Endothelial cell of umbilical vein (primary cell): ENCODE measurements around the gene HADH. TPM values are rescaled to one million over a fixed set of nuclear protein-coding genes. Genes with fewer than 3 reads are reported as not detected.

ENCODE experiments used
- BruUV-seq: library from RNA; stranded (reverse); fragments of 400-500 nt; replicated peaks from 2 replicates; lab custom pipeline; 2021; lab: Mats Ljungman, UMichigan
- CTCF ChIA-PET: fragments of 300-600, 350-600 bp; sonication (Branson Sonifier 250); formaldehyde crosslinking; loops from one replicate; lab custom pipeline; 2021; ENCODE audit warnings: antibody characterized with exemption, inconsistent platforms; lab: Charles Lee
- POLR2A ChIA-PET: fragments of 300-600, 350-600 bp; sonication (Branson Sonifier 250); formaldehyde crosslinking; loops from one replicate; lab custom pipeline; 2021; ENCODE audit warnings: antibody characterized with exemption, inconsistent platforms; lab: Charles Lee
- DNase-seq: peaks from one replicate; pipeline ENCODE4 v3.0.0-alpha.2; 2011; ENCODE audit warnings: low read depth, low spot score
- FAIRE-seq: peaks from 2 replicates; lab custom pipeline; 2011; peaks lifted over from hg19 to GRCh38; lab: Jason Lieb, UNC
- H2AFZ ChIP-seq: 2 replicates; pipeline ENCODE4 v1.6.0; 2012; ENCODE audit warnings: low read depth, low read length, control low read depth, inconsistent platforms
- H3K27ac ChIP-seq: 2 replicates; pipeline ENCODE4 v1.5.1; 2011; ENCODE audit warnings: low read depth, mild to moderate bottlenecking, control low read depth, low read length, moderate library complexity; ENCODE audit not compliant: insufficient read depth
- H3K27me3 ChIP-seq, 2 experiments: 2 replicates each; pipeline versions ENCODE4 v1.6.0 to v1.6.1; 2011; ENCODE audit warnings: low read length in 2 of 2, mixed read lengths in 1 of 2; ENCODE audit not compliant: control insufficient read depth in 2 of 2, insufficient read depth in 2 of 2
- H3K36me3 ChIP-seq, 2 experiments: 2 replicates in 1 of 2; 3 replicates in 1 of 2; pipeline ENCODE4 v1.5.1; 2011; ENCODE audit warnings: low read length in 2 of 2, mild to moderate bottlenecking in 1 of 2, moderate library complexity in 1 of 2; ENCODE audit not compliant: control insufficient read depth in 2 of 2, insufficient read depth in 2 of 2; ENCODE audit errors: extremely low read depth in 1 of 2
- H3K4me1 ChIP-seq: 3 replicates; pipeline ENCODE4 v1.5.1; 2011; ENCODE audit warnings: mild to moderate bottlenecking, low read length; ENCODE audit not compliant: control insufficient read depth, insufficient read depth; ENCODE audit errors: extremely low read depth
- H3K4me2 ChIP-seq: 2 replicates; pipeline ENCODE4 v1.6.1; 2011; ENCODE audit warnings: low read length, control low read depth, mixed read lengths; ENCODE audit not compliant: insufficient read depth
- H3K4me3 ChIP-seq, 3 experiments: fragments of 200-600 bp in 1 of 3; sonication (generic), shearing (Covaris generic) in 1 of 3; replicated peaks in 1 of 3; 2 replicates each; pipeline ENCODE4 v1.5.1; 2011 to 2016; ENCODE audit warnings: control low read depth in 3 of 3, low read length in 3 of 3, mild to moderate bottlenecking in 2 of 3, inconsistent platforms in 1 of 3, low read depth in 1 of 3, moderate library complexity in 1 of 3; ENCODE audit not compliant: insufficient read depth in 1 of 3
- H3K79me2 ChIP-seq: 2 replicates; pipeline ENCODE4 v1.6.0; 2012; ENCODE audit warnings: low read length, inconsistent platforms; ENCODE audit not compliant: control insufficient read depth, insufficient read depth
- H3K9ac ChIP-seq: replicated peaks from 2 replicates; pipeline ENCODE3; 2011; ENCODE audit warnings: low read length, control low read depth; ENCODE audit not compliant: insufficient read depth; ENCODE audit errors: extremely low read depth
- H3K9me1 ChIP-seq: replicated peaks from 3 replicates; pipeline ENCODE4 v1.6.0; 2011; ENCODE audit warnings: mild to moderate bottlenecking, low read length; ENCODE audit not compliant: control insufficient read depth, insufficient read depth; ENCODE audit errors: extremely low read depth
- H3K9me3 ChIP-seq: replicated peaks from 2 replicates; pipeline ENCODE4 v1.5.1; 2012; ENCODE audit warnings: low read length, inconsistent platforms; ENCODE audit not compliant: control insufficient read depth, insufficient read depth
- H4K20me1 ChIP-seq: replicated peaks from 2 replicates; pipeline ENCODE3; 2011; ENCODE audit warnings: mild to moderate bottlenecking, low read length; ENCODE audit not compliant: control insufficient read depth, insufficient read depth; ENCODE audit errors: extremely low read depth
- CTCF ChIP-seq, 2 donors: IDR thresholded peaks; 1 replicate in 1 of 2; 2 replicates in 1 of 2; pipeline ENCODE4 v1.5.1; 2011; ENCODE audit warnings: low read length in 2 of 2, mild to moderate bottlenecking in 2 of 2, moderate library complexity in 2 of 2, control low read depth in 1 of 2, inconsistent platforms in 1 of 2, low read depth in 1 of 2; ENCODE audit not compliant: insufficient read depth in 1 of 2; ENCODE audit errors: extremely low read depth in 1 of 2
- EZH2 ChIP-seq: IDR thresholded peaks from 2 replicates; pipeline ENCODE4 v1.6.1; 2012; ENCODE audit warnings: borderline replicate concordance, low read depth, mild to moderate bottlenecking, moderate library complexity, low read length, inconsistent platforms; ENCODE audit not compliant: severe bottlenecking
- FOS ChIP-seq: IDR thresholded peaks from 2 replicates; pipeline ENCODE4 v1.6.1; 2011; ENCODE audit warnings: mild to moderate bottlenecking, low read length, moderate library complexity, borderline replicate concordance; ENCODE audit not compliant: insufficient read depth
- GATA2 ChIP-seq: IDR thresholded peaks from 2 replicates; pipeline ENCODE4 v1.7.0; 2011; ENCODE audit warnings: low read depth, mild to moderate bottlenecking, moderate library complexity, mixed read lengths, low read length; ENCODE audit not compliant: insufficient read length, insufficient read depth
- JUN ChIP-seq: IDR thresholded peaks from 2 replicates; pipeline ENCODE4 v1.6.1; 2011; ENCODE audit warnings: borderline replicate concordance, low read depth; ENCODE audit not compliant: insufficient read length, insufficient read depth
- MAX ChIP-seq: IDR thresholded peaks from 2 replicates; pipeline ENCODE4 v1.6.1; 2011; ENCODE audit not compliant: insufficient read depth, insufficient read length
- MYC ChIP-seq: IDR thresholded peaks from one replicate; pipeline ENCODE4 v1.6.1; 2011; ENCODE audit warnings: mild to moderate bottlenecking, low read depth, low read length
- POLR2A ChIP-seq: IDR thresholded peaks from 2 replicates; pipeline ENCODE4 v1.6.1; 2012; ENCODE audit warnings: low read depth, mild to moderate bottlenecking, control low read depth, low read length
- POLR2AphosphoS5 ChIP-seq: IDR thresholded peaks from 2 replicates; pipeline ENCODE4 v1.6.1; 2012; ENCODE audit warnings: low read depth, mild to moderate bottlenecking, control low read depth, low read length, moderate library complexity; ENCODE audit not compliant: insufficient read depth
- dilution Hi-C: fragments of 300-500 bp; cut with MboI; formaldehyde crosslinking; loops from one replicate; pipeline ENCODE4 v1.15.0; 2019; ENCODE audit warnings: low sequenced_read_pairs; ENCODE audit not compliant: extremely low pct_ligation_motif_present
- intact Hi-C: fragments of 100-400 bp; cut with micrococcal nuclease; formaldehyde crosslinking; loops from one replicate; pipeline ENCODE4 v1.10.0; 2022
- polyA plus RNA-seq, 4 experiments: library from polyadenylated mRNA; depleted of rRNA in 3 of 4; stranded (reverse) in 3 of 4; unstranded in 1 of 4; fragments of >200 nt; gene quantifications; 2 replicates each; pipeline versions ENCODE4 v1.2.1 to v1.2.3, GENCODE V29; 2011 to 2012; ENCODE audit warnings: missing spikeins in 1 of 4
- total RNA-seq: library from RNA; stranded (reverse); gene quantifications from 2 replicates; pipeline ENCODE4 v1.2.3, GENCODE V29; 2021

The HADH gene
- total and polyA plus RNA-seq, 2 donors (not counting 3 experiments of a cell fraction or from before 2014, with no cell fraction given), result 19.2 to 20.3 TPM

GRCh38 chr4:108004646-108005045, 15.0 kb downstream of the HADH start:
- FAIRE-seq, result no peak

GRCh38 chr4:108005807-108006206, 16.1 kb downstream of the HADH start:
- ChIA-PET POLR2A (no interaction called here), CTCF (interaction anchor here (1.3 to 1.6 kb wide), 2 partner anchors 13 to 567 kb away, joined by 4 read pairs; no protein-coding TSS in a partner anchor)
- H3K4me1 ChIP-seq, result no peaks in the 10 kb centered on the region
- FAIRE-seq (no peak), DNase-seq (no peak)
- no peak overlapping the region for H3K27ac ChIP-seq
- H3K4me2 ChIP-seq, result no peak overlapping the region
- intact Hi-C loops, result no loop called here
- H3K36me3 ChIP-seq, result no peaks in the 10 kb centered on the region
- dilution Hi-C loops, result no loop called here
- no peaks in the 10 kb centered on the region for H3K79me2 ChIP-seq
- H3K27me3 ChIP-seq, result no peaks in the 10 kb centered on the region
- H3K4me3 ChIP-seq, result no peak overlapping the region
- no peak for TF ChIP-seq MAX
- no peak for TF ChIP-seq JUN
- no peak for TF ChIP-seq EZH2
- no peak for TF ChIP-seq FOS
- no peak for TF ChIP-seq GATA2
- no peak for TF ChIP-seq CTCF (IDR thresholded peaks at IDR 0.05; ENCODE audit: extremely low read depth in 1 of 2, insufficient read depth in 1 of 2, low read depth in 1 of 2, low read length in 2 of 2)
- TF ChIP-seq MYC, result no peak
- TF ChIP-seq POLR2A, result no peak
- no peak for TF ChIP-seq POLR2AphosphoS5
- no TSS peak for BruUV-seq
- no peaks in the 10 kb centered on the region for H3K9me1 ChIP-seq
- H2AFZ ChIP-seq, result no peak overlapping the region
- H4K20me1 ChIP-seq, result no peaks in the 10 kb centered on the region
- no peak overlapping the region for H3K9ac ChIP-seq
- H3K9me3 ChIP-seq, result no peaks in the 10 kb centered on the region

More at GRCh38 chr4:108004646-108005045, 15.0 kb downstream of the HADH start:
- Histone ChIP-seq H3K79me2 (no peaks in the 10 kb centered on the region), H2AFZ (no peak overlapping the region), H3K27me3 (no peaks in the 10 kb centered on the region), H3K4me2 (no peak overlapping the region), H3K9me1 (no peaks in the 10 kb centered on the region), H3K4me1 (no peaks in the 10 kb centered on the region), H3K27ac (no peak overlapping the region), H3K9ac (no peak overlapping the region), H3K4me3 (no peak overlapping the region), H3K36me3 (no peaks in the 10 kb centered on the region), H4K20me1 (no peaks in the 10 kb centered on the region), H3K9me3 (no peaks in the 10 kb centered on the region)
- CTCF ChIA-PET, result interaction anchor here (1.1 kb wide), 1 partner anchor 14 kb away, joined by 4 read pairs; no protein-coding TSS in a partner anchor
- TF ChIP-seq FOS (no peak), EZH2 (no peak), POLR2A (no peak), JUN (no peak), GATA2 (no peak), MYC (no peak)
- no peak for DNase-seq
- intact Hi-C loops (no loop called here), dilution Hi-C loops (no loop called here)
- POLR2A ChIA-PET, result no interaction called here
- no TSS peak for BruUV-seq
